H1 (cell line): ENCODE measurements around the gene CAT. TPM values are rescaled to one million over a fixed set of nuclear protein-coding genes. Genes with fewer than 3 reads are reported as not detected.

ENCODE experiments used
- CHD2 ChIP-seq: IDR thresholded peaks from 2 replicates; pipeline ENCODE4 v1.6.1; 2012; ENCODE audit warnings: low read length, improper control_type of control experiment
- HDAC2 ChIP-seq, 2 experiments: fragments of 300-600 bp in 1 of 2; sonication (generic) in 1 of 2; IDR thresholded peaks; 2 replicates each; pipeline ENCODE4 v1.6.1; 2011 to 2012; ENCODE audit warnings: low read depth in 2 of 2, low read length in 2 of 2, mild to moderate bottlenecking in 2 of 2, moderate library complexity in 2 of 2, borderline replicate concordance in 1 of 2, inconsistent platforms in 1 of 2
- SRF ChIP-seq: IDR thresholded peaks from 2 replicates; pipeline ENCODE4 v1.6.1; 2011; ENCODE audit warnings: mild to moderate bottlenecking, low read depth, low read length, moderate library complexity
- polyA plus RNA-seq, 7 experiments: library from polyadenylated mRNA; depleted of rRNA in 3 of 7; stranded (reverse) in 5 of 7; unstranded in 2 of 7; fragments of >200 nt in 5 of 7; fragments of 200-250 nt in 2 of 7; gene quantifications; 1 replicate in 5 of 7; 2 replicates in 1 of 7; 4 replicates in 1 of 7; pipeline versions ENCODE4 v1.2.1 to v1.2.3, GENCODE V29; 2011 to 2013; ENCODE audit warnings: missing spikeins in 2 of 7, mixed read lengths in 2 of 7
- total RNA-seq: library from RNA; stranded (reverse); fragmentation: NEBNext Ultra II Directional; extraction: Animal tissue kit (Norgen Biotek cat#: 25700); gene quantifications from 2 replicates; pipeline ENCODE4 v1.2.1, GENCODE V29; 2021
- TF ChIP-seq, protein P1 (sequence below): IDR thresholded peaks from 2 replicates; pipeline ENCODE4 v1.6.1; 2012; ENCODE audit warnings: low read length, inconsistent platforms
- TF ChIP-seq, protein P2 (sequence below): IDR thresholded peaks from 2 replicates; pipeline ENCODE4 v1.6.1; 2012; ENCODE audit warnings: inconsistent platforms

The CAT gene
- total and polyA plus RNA-seq, 2 of the 8 experiments (the other 6 are each of a cell fraction or from before 2014, with no cell fraction given): 9.6 to 15.0 TPM

DNA sequence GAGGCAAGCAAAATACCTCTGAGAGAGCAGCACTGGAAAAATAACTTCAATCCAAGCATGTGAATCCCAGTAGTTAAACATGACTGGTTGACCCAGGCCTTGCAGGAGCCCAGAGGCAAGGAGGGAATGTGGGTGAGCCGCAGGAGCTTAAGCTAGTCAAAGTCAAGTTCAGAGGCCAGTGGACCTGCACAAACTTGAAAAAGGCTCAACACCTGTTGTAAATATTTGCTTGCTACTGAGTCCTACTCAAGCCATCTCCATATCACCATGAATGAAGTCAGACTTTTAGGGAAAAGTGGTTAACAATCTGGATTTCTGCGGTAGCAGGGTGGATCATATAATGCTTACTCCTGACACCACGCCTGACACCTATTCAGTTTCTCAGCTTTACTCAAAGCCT is 4.8 kb upstream of the CAT start (continued):
- no peak for TF ChIP-seq CHD2
- no peak for TF ChIP-seq HDAC2 (IDR thresholded peaks at IDR 0.05; ENCODE audit: borderline replicate concordance in 1 of 2, low read depth in 2 of 2, low read length in 2 of 2)
- TF ChIP-seq SRF: no peak
- TF ChIP-seq, protein P1, sequence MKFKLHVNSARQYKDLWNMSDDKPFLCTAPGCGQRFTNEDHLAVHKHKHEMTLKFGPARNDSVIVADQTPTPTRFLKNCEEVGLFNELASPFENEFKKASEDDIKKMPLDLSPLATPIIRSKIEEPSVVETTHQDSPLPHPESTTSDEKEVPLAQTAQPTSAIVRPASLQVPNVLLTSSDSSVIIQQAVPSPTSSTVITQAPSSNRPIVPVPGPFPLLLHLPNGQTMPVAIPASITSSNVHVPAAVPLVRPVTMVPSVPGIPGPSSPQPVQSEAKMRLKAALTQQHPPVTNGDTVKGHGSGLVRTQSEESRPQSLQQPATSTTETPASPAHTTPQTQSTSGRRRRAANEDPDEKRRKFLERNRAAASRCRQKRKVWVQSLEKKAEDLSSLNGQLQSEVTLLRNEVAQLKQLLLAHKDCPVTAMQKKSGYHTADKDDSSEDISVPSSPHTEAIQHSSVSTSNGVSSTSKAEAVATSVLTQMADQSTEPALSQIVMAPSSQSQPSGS: no peak
- TF ChIP-seq, protein P2, sequence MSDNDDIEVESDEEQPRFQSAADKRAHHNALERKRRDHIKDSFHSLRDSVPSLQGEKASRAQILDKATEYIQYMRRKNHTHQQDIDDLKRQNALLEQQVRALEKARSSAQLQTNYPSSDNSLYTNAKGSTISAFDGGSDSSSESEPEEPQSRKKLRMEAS: no peak
- TF ChIP-seq, all 59 proteins: peak for 0
